ENCODE measurements around the gene CDH10. TPM values are rescaled to one million over a fixed set of nuclear protein-coding genes. Genes with fewer than 3 reads are reported as not detected.

CDH10 gene
- total RNA-seq (2021) (0.14 to 0.22 TPM in 2 of 3 replicates, not detected in the other), Bru-seq, nascent RNA (percentile 13 among the genes with signal in this experiment)
- long read RNA-seq, experiment 1, result 0 reads
- long read RNA-seq, experiment 2, result 0 reads
- long read RNA-seq, experiment 3, result 0 reads

GRCh38 chr5:24644761-24645160, at the start of gene CDH10:
Gene CDH10, minus strand, starts transcription at chr5:24644978. Its CDS starts 51,488 bp downstream, at chr5:24593490.
- DNase-seq (ENCODE audit: low spot score) (peak; percentile 90), ATAC-seq (peak; percentile 100)
- Mint-ChIP-seq H3K36me3 (no peaks in the 10 kb centered on the region), H3K27ac (peak within 1 kb of the TSS; percentile 63; the same call in 1 of the 2 replicates), H3K4me3 (peak within 1 kb of the TSS; percentile 66), H3K9me3 (no peaks in the 10 kb centered on the region), H3K27me3 (ENCODE audit: low read depth) (peaks cover 22% of the 10 kb centered on the region), H3K4me1 (peaks cover 33% of the 10 kb centered on the region)
- CTCF ChIA-PET, result interaction anchor here (1.3 kb wide), 1 partner anchor 362 kb away, joined by 11 read pairs; no protein-coding TSS in a partner anchor
- POLR2A ChIA-PET, result interaction anchor here (0.6 to 0.8 kb wide), 4 partner anchors 23 to 287 kb away, joined by 3 read pairs; no protein-coding TSS in a partner anchor
- TF ChIP-seq KAT7 (CRISPR knock-in tag; IDR thresholded peaks at IDR 0.05; ENCODE audit: borderline replicate concordance), result no peak
- TF ChIP-seq ETV6 (CRISPR knock-in tag; IDR thresholded peaks at IDR 0.05), result peak; percentile 50; the same call in 1 of the 2 replicates
- TF ChIP-seq GRHL2 (CRISPR knock-in tag; IDR thresholded peaks at IDR 0.05; ENCODE audit: insufficient replicate concordance, severe bottlenecking), result no peak
- no peak for TF ChIP-seq JAZF1 (CRISPR knock-in tag; IDR thresholded peaks at IDR 0.05)
- TF ChIP-seq, protein P1, sequence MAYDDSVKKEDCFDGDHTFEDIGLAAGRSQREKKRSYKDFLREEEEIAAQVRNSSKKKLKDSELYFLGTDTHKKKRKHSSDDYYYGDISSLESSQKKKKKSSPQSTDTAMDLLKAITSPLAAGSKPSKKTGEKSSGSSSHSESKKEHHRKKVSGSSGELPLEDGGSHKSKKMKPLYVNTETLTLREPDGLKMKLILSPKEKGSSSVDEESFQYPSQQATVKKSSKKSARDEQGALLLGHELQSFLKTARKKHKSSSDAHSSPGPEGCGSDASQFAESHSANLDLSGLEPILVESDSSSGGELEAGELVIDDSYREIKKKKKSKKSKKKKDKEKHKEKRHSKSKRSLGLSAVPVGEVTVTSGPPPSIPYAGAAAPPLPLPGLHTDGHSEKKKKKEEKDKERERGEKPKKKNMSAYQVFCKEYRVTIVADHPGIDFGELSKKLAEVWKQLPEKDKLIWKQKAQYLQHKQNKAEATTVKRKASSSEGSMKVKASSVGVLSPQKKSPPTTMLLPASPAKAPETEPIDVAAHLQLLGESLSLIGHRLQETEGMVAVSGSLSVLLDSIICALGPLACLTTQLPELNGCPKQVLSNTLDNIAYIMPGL (CRISPR knock-in tag; IDR thresholded peaks at IDR 0.05), result no peak
- TF ChIP-seq ZNF121 (CRISPR knock-in tag; IDR thresholded peaks at IDR 0.05), result no peak
- TF ChIP-seq ZNF532 (CRISPR knock-in tag; IDR thresholded peaks at IDR 0.05; ENCODE audit: borderline replicate concordance), result no peak
- TF ChIP-seq MAX (CRISPR knock-in tag; IDR thresholded peaks at IDR 0.05), result 0 out of 2 replicates have a peak, but pooled peaks have one; percentile 16
- TF ChIP-seq SP1 (CRISPR knock-in tag; conservative IDR thresholded peaks at IDR 0.05), result peak; percentile 63
- no peak for TF ChIP-seq ELF4 (CRISPR knock-in tag; IDR thresholded peaks at IDR 0.05; ENCODE audit: low read depth)
- TF ChIP-seq SOX15 (CRISPR knock-in tag; IDR thresholded peaks at IDR 0.05), result no peak
- TF ChIP-seq PRRX2 (CRISPR knock-in tag; IDR thresholded peaks at IDR 0.05), result no peak
- TF ChIP-seq TEAD1 (CRISPR knock-in tag; IDR thresholded peaks at IDR 0.05), result 0 out of 2 replicates have a peak, but pooled peaks have one; percentile 65
- TF ChIP-seq OVOL2 (CRISPR knock-in tag; IDR thresholded peaks at IDR 0.05; ENCODE audit: borderline replicate concordance), result no peak
- no peak for TF ChIP-seq FOXJ3 (CRISPR knock-in tag; IDR thresholded peaks at IDR 0.05; ENCODE audit: borderline replicate concordance)
- no peak for TF ChIP-seq GABPB1 (CRISPR knock-in tag; IDR thresholded peaks at IDR 0.05)
- no peak for TF ChIP-seq FOXP1 (CRISPR knock-in tag; IDR thresholded peaks at IDR 0.05; ENCODE audit: borderline replicate concordance)
- no peak for TF ChIP-seq ZSCAN18 (CRISPR knock-in tag; IDR thresholded peaks at IDR 0.05)
- TF ChIP-seq IRF1 (CRISPR knock-in tag; IDR thresholded peaks at IDR 0.05), result no peak
- TF ChIP-seq ZNF219 (CRISPR knock-in tag; IDR thresholded peaks at IDR 0.05; ENCODE audit: borderline replicate concordance), result no peak
- TF ChIP-seq, protein P2, sequence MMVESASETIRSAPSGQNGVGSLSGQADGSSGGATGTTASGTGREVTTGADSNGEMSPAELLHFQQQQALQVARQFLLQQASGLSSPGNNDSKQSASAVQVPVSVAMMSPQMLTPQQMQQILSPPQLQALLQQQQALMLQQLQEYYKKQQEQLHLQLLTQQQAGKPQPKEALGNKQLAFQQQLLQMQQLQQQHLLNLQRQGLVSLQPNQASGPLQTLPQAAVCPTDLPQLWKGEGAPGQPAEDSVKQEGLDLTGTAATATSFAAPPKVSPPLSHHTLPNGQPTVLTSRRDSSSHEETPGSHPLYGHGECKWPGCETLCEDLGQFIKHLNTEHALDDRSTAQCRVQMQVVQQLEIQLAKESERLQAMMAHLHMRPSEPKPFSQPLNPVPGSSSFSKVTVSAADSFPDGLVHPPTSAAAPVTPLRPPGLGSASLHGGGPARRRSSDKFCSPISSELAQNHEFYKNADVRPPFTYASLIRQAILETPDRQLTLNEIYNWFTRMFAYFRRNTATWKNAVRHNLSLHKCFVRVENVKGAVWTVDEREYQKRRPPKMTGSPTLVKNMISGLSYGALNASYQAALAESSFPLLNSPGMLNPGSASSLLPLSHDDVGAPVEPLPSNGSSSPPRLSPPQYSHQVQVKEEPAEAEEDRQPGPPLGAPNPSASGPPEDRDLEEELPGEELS (CRISPR knock-in tag; IDR thresholded peaks at IDR 0.05), result peak; percentile 72; the same call in 1 of the 2 replicates
- TF ChIP-seq ZNF232 (CRISPR knock-in tag; IDR thresholded peaks at IDR 0.05), result 0 out of 2 replicates have a peak, but pooled peaks have one; percentile 25
- no peak for TF ChIP-seq ZNF416 (CRISPR knock-in tag; IDR thresholded peaks at IDR 0.05)
- no peak for TF ChIP-seq CDX4 (CRISPR knock-in tag; IDR thresholded peaks at IDR 0.05; ENCODE audit: borderline replicate concordance)
- TF ChIP-seq ZBTB21 (CRISPR knock-in tag; IDR thresholded peaks at IDR 0.05; ENCODE audit: borderline replicate concordance), result peak; percentile 26; the same call in 1 of the 2 replicates
- TF ChIP-seq NFE2L1 (CRISPR knock-in tag; IDR thresholded peaks at IDR 0.05), result no peak
